LoVo (cell line): Measurements from ENCODE around the gene ACP4.
"Not testable (repeated sequence)": the region's sequence is repeated elsewhere in the genome, so short reads cannot be mapped to it uniquely, and the experiment has no call there.

Experiments
- DNase-seq: peaks from one replicate; pipeline ENCODE4 v3.0.0-alpha.2; 2016; ENCODE audit warnings: low spot score

ACP4 gene

DNA sequence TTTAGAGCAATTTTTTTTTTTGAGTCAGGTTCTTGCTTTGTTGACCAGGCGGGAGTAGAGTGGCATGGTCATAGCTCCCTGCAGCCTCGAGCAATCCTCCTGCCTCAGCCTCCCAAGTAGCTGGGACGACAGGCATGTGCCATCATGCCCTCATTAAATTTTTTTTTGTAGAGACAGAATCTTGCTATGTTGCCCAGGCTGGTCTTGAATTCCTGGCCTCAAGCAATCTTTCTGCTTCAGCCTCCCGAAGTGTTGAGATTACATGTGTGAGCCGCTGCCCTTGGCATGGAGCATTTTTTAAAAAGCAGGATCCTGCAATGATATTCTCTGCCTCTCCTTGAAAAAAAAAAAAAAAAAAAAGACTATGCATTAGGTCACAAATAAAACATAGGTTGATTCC lies 14.1 kb upstream of the ACP4 start:
- no peak for DNase-seq

GRCh38 chr19:50777261-50777660 lies 13.0 kb upstream of the ACP4 start:
- DNase-seq: no peak

- DNase-seq: no peak
Measured at GRCh38 chr19:50777830-50778303, 12.3 kb upstream of the ACP4 start.

- no peak for DNase-seq
Measured at GRCh38 chr19:50778906-50779430, 11.2 kb upstream of the ACP4 start.

GRCh38 chr19:50779504-50780457 lies 10.4 kb upstream of the ACP4 start:
- DNase-seq: no peak

- DNase-seq: no peak
Measured at GRCh38 chr19:50780753-50781435, 9.3 kb upstream of the ACP4 start.

DNA sequence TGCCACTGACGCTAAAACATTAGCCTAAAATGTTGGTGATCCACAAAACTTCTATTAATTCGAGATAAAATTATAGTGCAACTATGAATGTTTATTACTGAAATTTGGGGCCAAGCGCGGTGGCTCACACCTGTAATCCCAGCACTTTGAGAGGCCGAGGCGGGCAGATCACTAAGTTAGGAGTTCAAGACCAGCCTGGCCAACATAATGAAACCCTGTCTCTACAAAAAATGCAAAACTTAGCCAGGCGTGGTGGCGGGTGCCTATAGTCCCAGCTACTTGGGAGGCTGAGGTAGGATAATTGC lies 6.4 kb upstream of the ACP4 start:
- DNase-seq: not testable (repeated sequence)

DNA sequence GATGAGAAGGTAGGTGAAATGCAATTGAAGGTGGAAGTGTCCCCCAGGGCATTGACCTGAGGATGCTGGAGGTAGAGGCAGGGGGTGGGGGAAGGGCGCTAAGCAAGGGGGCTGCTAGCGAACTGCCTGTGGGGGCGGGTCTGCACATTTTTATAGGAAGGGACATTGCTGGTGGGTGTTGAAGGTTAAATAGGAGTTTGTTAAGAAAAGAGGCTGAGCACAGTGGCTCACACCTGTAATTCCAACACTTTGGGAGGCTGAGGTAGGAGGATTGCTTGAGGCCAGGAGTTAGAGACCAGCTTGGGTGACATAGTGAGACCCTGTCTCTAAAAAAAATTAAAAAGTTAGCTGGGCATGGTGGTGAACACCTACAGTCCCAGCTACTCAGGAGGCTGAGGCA lies 5.5 kb upstream of the ACP4 start:
- no peak for DNase-seq

- no peak for DNase-seq
Measured at GRCh38 chr19:50785329-50785728, 4.9 kb upstream of the ACP4 start.

DNA sequence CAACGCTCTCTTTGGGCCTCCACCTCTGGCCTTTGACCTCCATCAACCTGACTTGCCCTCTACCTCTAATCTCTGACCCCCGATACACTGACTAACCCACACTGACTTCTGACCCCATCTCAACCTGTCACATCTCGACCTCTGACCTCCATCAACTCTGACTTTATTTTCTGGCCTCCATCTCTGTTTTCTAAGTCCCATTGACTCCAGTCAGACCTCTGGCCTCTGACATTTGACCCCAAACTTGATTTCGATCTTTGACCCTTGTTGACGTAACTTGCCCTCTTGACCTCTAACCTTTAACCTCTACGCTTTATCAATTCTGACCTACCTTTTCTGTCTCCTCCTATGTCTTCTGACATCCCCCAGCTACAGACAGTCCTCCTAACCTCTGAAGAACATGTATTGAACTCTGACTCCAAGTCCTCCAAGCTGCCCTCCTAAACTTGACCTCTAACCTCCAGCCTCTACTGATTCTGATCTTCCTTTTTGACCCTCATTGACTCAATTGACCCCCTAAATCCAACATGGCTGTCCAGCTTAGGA lies 780 bp downstream of the ACP4 start:
- no peak for DNase-seq

DNA sequence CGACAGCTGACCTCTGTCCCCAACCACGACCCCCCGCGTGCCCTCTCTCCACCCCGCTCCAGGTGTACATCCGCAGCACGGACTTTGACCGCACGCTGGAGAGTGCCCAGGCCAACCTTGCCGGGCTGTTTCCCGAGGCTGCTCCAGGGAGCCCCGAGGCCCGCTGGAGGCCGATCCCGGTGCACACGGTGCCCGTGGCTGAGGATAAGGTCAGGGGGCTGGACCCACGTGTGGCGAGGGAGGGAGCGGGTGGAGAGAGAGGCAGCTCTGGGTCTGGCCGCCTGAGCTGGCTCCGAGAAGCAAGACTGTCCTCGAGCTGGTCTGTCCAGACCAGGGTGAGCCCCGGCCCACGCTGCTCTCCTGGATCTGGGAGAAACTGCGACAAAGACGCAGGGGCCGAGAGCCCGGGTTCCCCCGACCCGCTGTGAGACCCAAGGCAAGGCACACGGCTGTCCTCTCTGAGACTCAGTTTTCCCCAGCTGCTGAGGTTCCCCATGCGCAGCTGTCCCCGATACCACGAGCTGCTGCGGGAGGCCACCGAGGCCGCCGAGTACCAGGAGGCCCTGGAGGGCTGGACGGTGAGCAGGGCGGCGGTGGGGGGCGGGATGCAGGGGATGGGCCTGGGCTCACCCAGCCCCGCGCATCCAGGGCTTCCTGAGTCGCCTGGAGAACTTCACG lies 1.5 kb downstream of the ACP4 start:
- no peak for DNase-seq

GRCh38 chr19:50792272-50793250 lies 2.3 kb downstream of the ACP4 start:
- no peak for DNase-seq

GRCh38 chr19:50793558-50794065 lies 3.4 kb downstream of the ACP4 start:
- DNase-seq: no peak

GRCh38 chr19:50794074-50794875 lies 4.1 kb downstream of the ACP4 start:
- no peak for DNase-seq

DNA sequence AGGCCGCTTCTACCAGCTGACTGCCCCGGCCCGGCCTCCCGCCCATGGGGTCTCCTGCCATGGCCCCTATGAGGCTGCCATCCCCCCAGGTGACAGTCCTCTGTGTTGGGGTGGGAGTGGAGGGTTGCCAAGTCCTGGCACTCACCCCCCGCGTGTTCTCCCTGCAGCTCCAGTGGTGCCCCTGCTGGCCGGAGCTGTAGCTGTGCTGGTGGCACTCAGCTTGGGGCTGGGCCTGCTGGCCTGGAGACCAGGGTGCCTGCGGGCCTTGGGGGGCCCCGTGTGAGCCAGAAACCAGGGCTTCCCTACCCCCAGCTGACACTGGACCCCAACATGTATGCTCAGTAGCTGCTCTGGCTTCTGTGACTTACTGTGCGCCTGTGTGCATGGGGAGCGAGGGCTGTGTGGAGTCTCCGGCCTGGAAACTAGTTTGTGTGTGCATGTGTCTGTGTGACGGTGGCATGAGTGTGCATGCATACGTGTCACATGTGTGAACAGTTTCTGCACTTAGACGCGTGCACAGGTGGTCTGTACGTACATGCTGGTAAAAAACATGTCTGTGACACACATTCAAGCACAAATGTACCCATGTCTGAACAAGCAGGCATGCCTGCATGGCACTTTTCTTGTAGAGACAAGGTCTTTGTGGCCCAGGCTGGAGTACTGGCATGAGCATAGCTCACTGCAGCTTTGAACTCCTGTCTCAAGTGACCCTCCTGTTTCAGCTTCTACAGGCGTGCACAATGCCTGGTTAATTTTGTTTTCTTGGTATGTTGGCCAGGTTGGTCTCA lies 4.9 kb downstream of the ACP4 start:
- DNase-seq: no peak

DNA sequence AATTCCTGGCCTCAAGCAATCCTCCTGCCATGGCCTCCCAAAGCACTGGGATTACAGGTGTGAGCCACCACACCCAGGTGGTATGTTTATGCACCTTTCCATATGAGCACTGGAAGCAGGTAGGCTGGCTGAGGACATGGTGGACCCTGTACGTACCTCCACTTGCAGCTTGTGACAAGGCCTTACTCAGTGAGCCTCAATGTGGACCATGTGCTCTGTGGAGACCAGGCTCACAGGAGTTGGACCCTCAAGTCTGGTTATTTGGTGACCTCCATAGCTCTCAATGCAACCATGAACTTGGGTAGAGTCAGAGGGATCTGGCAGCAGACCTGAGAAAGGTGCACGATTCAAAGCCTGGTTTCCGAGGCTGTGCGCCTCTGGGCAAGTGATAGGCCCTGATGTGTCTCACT lies 5.5 kb downstream of the ACP4 start:
- no peak for DNase-seq

GRCh38 chr19:50796128-50796633 lies 6.0 kb downstream of the ACP4 start:
- no peak for DNase-seq

DNA sequence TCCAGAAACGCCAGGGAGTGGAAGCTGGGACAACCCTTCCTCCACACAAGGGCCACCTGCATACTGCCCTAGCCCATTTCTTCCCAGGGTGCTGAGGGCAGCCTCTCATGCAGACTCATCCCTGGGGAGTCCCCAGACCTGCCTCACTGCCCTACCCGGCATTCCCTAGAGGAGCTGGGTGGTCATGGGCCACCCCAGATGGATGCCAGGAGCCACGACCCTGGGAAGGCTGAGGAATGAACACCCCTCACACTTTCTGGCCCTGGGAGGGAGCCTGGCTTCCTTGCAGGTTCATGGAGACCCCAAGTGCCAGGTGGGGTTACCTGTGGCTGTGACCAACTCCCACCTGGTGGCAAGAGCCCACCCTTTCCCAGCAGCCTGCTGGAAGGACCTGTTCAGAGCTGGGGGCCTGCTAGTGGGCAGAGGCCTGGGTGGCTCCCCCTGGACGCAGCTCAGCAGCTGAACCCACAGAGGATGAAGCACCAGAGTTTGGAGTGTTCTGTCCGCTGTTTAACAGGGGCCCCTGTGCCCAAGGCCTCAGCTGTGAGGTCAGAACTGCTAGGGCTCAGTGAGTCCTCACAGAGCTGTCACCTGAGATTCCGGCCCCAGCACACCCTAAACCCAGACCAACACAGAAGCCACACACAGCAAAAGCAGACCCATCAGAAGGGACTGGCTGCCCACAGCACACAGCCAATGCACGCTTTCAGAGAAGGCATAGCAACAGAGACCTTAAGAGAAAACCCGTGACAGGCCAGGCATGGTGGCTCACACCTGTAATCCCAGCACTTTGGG lies 6.6 kb downstream of the ACP4 start:
- DNase-seq: no peak
